HG03095 (cell line): Measurements from ENCODE around the gene APOBEC3B.
A peak's percentile ranks its signal among the peaks of the same experiment; 100 is the strongest.
"Not testable (repeated sequence)": the region's sequence is repeated elsewhere in the genome, so short reads cannot be mapped to it uniquely, and the experiment has no call there.

Experiments
- ATAC-seq: cut with Tn5 transposase; IDR thresholded peaks from one replicate; pipeline ENCODE4 v1.9.1; 2021; ENCODE audit warnings: moderate library complexity; ENCODE audit not compliant: unreplicated experiment

Gene APOBEC3B

GRCh38 chr22:39026509-39027150, 44.5 kb downstream of the APOBEC3B start:
- no peak for ATAC-seq

- no peak for ATAC-seq
Observed at GRCh38 chr22:39027717-39028116, 45.6 kb downstream of the APOBEC3B start.

DNA sequence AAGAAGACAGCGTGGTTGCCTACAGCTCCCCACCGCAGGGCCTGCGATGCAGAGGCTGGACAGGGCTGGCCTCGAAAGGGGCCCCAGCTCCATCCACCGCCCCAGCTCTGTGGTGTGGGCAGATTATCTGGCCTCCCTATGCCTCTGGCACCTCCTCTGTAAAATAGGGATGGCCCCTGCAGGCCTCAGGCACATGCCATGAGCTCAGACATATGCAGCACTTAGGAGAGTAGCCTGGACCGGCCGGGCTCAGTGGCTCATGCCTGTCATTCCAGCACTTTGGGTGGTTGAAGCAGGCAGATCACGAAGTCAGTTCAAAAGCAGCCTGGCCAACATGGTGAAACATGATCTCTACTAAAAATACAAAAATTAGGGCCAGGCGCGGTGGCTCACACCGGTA, 46.1 kb downstream of the APOBEC3B start:
- no peak for ATAC-seq

- no peak for ATAC-seq
Observed at GRCh38 chr22:39029227-39029626, 47.1 kb downstream of the APOBEC3B start.

- no peak for ATAC-seq
Observed at GRCh38 chr22:39030705-39031104, 48.6 kb downstream of the APOBEC3B start.

- not testable (repeated sequence) for ATAC-seq
Observed at GRCh38 chr22:39031434-39032295, 49.5 kb downstream of the APOBEC3B start.

- not testable (repeated sequence) for ATAC-seq
Observed at GRCh38 chr22:39037071-39037470, 54.9 kb downstream of the APOBEC3B start.

DNA sequence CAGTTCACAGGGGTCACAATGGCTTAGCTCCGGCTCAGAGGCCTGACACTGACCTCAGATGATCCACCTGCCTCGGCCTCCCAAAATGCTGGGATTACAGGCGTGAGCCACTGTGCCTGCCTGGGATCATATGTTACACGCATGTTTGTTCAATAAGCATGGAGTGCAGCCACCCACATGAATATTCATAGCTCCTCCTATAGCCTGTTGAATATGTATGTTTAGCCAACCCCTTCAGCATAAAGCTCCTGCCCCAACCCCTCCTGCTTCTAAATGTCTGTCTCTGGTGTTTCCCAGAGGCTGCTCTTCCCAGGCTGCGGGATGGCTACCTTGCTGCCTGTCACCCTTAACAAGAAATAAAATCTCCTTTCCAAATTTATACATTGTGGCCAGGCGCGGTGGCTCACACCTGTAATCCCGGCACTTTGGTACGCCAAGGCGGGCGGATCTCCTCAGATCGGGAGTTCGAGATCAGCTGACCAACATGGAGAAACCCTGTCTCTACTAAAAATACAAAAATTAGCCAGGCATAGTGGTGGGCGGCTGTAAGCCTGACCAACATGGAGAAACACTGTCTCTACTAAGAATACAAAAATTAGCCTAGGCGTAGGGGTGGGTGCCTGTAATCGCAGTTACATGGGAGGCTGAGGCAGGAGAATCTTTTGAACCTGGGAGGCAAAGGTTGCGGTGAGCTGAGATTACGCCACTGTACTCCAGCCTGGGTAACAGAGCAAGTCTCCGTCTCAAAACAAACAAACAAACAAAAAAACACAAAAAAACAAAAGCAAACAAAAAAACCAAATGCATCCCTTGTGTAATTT, 57.4 kb downstream of the APOBEC3B start:
- ATAC-seq, result no peak

DNA sequence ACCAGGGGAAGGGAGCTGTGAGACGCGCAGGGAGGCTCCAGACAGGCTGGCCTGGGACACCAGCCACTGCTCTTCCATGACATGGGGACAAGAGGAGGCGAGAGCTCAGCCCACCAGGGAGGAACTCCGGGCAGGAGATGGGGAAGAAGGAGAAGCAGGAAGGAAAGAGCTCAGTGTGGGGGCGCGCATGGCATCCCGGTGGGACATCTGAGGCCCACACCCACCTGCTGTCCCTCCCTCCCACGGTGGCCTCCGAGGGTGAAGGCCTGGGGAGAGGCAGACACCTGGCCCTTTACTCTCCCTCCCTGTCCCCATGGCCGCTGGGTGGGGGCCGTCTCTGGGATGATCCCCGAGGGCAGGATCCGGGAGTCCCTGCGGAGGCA, 58.0 kb downstream of the APOBEC3B start:
- not testable (repeated sequence) for ATAC-seq

DNA sequence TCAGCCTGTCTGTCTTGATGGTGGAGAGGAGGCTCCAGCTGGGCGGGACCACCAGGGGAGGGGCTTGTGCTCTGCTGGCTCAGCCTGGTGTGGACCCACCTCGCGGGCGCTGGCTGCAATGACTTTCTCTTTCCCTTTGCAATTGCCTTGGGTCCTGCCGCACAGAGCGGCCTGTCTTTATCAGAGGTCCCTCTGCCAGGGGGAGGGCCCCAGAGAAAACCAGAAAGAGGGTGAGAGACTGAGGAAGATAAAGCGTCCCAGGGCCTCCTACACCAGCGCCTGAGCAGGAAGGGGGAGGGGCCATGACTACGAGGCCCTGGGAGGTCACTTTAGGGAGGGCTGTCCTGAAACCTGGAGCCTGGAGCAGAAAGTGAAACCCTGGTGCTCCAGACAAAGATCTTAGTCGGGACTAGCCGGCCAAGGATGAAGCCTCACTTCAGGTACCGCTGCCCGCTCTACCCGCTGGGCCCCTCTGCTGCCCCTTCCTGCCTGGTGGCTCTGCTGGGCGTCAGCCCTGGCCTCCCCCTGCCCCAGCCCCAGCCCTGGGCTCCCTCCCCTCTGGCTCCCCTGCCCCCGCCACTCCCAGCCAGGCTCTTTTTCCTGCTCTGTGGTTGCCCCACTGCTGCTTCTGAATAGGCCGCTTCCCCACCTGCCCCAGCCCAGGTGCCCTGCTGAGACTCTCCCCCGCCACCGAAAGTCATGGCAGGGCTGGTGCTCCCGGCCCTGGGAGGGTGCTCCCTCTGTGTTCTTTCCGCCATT, 58.6 kb downstream of the APOBEC3B start, which contains the start of gene APOBEC3F:
Gene APOBEC3F, plus strand, starts transcription at position 327 of the 759 bp plus-strand sequence. Its CDS starts 97 bp downstream, at position 424.
- peak; percentile 83 for ATAC-seq

- no peak for ATAC-seq
Observed at GRCh38 chr22:39041908-39042307, 59.8 kb downstream of the APOBEC3B start.
